ENCODE data around the gene SAMD8. TPM values are rescaled to one million over a fixed set of nuclear protein-coding genes. Genes with fewer than 3 reads are reported as not detected.
"Not testable (repeated sequence)": the region's sequence is repeated elsewhere in the genome, so short reads cannot be mapped to it uniquely, and the experiment has no call there.

SAMD8 gene
- total and polyA plus RNA-seq, 11 donors: 7.5 to 43.0 (median 23.4) TPM

DNA sequence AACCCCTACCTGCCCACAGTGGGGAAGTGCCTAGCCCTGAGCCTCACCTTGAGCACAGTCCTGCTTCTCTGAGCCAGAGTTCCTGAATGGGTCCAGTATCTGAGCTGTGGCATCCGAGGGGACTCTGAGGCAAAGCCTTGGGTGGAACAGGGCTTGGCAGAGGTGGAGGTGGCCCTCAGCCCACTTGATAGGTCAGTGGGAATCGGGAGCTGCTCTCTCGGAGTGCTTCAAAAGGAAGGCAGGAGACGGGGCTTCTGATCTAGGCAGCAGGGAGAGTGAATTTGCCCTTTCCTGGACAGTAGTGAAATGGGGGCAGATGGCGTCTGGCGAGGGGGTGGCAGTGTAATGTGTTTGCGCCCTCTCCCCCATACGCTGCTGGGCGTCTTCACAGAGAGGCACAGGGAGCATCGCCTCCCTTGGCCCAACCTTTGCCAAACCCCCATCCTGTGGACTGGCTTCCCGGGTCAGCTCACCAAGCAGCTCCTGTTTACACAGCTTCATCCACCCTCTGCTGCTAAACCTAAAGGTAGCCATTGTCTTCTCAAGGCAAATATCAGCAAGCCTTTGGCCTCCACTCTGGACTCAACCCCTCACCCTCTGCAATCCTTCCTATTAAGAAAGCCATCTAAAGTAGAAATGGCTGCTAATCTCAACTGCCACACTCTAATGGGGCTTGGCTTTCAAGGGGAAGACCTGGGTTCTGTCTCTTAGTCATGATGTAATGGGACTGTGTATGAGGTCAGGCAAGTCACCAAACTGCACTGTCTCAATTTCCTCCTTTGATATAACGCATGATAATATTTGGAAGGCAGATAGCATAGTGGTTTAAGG lies 78.0 kb downstream of the SAMD8 start:
- H3K9me3 ChIP-seq: no peaks in the 10 kb centered on the region
- no peak overlapping the region for H3K27ac ChIP-seq
- intact Hi-C loops (cut with DNase I): loop anchor here in 9 of 10 donors (2.0 to 10.0 kb wide), 6 partner anchors 43 to 77 kb away; partner anchors contain the start of genes SAMD8 (in 3 of the 9) and COMTD1 (in 2 of the 9)
- no peak overlapping the region for H3K4me3 ChIP-seq
- H3K27me3 ChIP-seq: no peaks in the 10 kb centered on the region
- DNase-seq: no peak
- no peaks in the 10 kb centered on the region for H3K36me3 ChIP-seq
- peaks cover 0 to 24% (median 10%) of the 10 kb centered on the region in 12 donors for H3K4me1 ChIP-seq
- 87 to 98% (median 93%) methylated on average over 12 of the region's 12 CpGs for WGBS, 4 donors
- TF ChIP-seq, protein P1, sequence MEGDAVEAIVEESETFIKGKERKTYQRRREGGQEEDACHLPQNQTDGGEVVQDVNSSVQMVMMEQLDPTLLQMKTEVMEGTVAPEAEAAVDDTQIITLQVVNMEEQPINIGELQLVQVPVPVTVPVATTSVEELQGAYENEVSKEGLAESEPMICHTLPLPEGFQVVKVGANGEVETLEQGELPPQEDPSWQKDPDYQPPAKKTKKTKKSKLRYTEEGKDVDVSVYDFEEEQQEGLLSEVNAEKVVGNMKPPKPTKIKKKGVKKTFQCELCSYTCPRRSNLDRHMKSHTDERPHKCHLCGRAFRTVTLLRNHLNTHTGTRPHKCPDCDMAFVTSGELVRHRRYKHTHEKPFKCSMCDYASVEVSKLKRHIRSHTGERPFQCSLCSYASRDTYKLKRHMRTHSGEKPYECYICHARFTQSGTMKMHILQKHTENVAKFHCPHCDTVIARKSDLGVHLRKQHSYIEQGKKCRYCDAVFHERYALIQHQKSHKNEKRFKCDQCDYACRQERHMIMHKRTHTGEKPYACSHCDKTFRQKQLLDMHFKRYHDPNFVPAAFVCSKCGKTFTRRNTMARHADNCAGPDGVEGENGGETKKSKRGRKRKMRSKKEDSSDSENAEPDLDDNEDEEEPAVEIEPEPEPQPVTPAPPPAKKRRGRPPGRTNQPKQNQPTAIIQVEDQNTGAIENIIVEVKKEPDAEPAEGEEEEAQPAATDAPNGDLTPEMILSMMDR (IDR thresholded peaks at IDR 0.05): no peak
- no peak for TF ChIP-seq POLR2A (IDR thresholded peaks at IDR 0.05)
- ATAC-seq: no peak

DNA sequence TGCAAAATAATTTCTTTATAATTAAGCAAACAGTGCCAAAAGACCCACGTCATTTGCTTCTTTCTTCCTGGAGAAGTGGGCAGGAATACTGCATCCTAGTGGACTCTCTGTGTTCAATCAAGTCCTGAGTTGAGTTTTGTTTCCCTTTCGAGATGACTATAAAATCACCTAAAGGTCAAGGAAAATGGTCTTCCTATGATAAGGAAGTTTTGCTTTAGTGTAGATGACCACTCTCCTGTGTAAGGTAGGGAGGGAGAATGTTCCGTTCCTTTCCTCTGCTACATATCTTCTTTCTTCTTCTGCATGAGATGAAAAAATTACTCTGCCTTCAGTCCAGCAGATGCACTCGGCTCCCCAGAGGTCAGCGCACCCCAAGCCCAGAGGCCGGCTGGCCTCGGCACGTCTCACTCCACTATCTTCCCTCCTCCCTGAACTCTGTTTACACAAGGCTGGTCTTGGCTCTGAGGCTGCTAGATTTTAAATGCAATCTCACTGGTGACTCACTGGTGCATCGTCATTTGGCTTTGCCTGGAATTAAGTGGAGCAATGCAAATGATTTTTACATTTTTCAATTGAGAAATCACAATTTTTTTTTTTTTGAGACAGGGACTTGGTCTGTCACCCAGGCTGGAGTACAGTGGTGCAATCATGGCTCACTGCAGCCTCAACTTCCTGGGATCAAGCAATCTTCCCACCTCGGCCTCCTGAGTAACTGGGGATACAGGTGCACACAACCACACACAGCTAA lies 80.5 kb downstream of the SAMD8 start:
- TF ChIP-seq POLR2A (IDR thresholded peaks at IDR 0.05): no peak
- TF ChIP-seq, protein P1 (IDR thresholded peaks at IDR 0.05): no peak
- peak overlapping the region in 2 of 12 donors; percentile 0 to 1 for H3K4me3 ChIP-seq
- peak; percentile 60 to 95 (median 88) for ATAC-seq
- WGBS, 4 donors: 42 to 59% (median 54%) methylated on average over 10 of the region's 10 CpGs
- no peaks in the 10 kb centered on the region for H3K27me3 ChIP-seq
- intact Hi-C loops (cut with DNase I): no loop called here
- H3K4me1 ChIP-seq: peaks cover 0 to 20% (median 5%) of the 10 kb centered on the region in 12 donors
- DNase-seq: peak in 3 of 5 donors; percentile 34 to 69 (median 58)
- peak overlapping the region in 10 of 12 donors; percentile 1 to 74 (median 40) for H3K27ac ChIP-seq
- peaks cover 0 to 3% (median 0%) of the 10 kb centered on the region in 9 donors for H3K36me3 ChIP-seq
- no peaks in the 10 kb centered on the region for H3K9me3 ChIP-seq

DNA sequence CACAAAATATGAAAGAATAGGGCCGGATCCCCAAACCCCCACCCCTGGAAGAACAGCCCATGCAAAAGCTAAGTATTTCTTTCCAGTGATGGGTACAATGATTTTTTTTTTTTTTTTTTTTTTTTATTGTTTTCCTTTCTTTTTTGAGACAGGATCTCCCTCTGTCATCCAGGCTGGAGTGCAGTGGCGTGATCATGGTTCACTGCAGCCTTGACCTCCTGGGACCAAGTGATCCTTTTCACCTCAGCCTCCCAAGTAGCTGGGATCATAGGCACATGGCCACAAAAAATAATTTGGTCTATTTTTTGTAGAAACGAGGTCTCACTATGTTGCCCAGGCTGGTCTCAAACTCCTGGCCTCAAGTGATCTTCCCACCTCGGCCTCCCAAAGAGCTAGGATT lies 83.2 kb downstream of the SAMD8 start:
- H3K27ac ChIP-seq: peak overlapping the region in 1 of 12 donors; percentile 59
- ATAC-seq; H3K9me3 ChIP-seq; H3K36me3 ChIP-seq; DNase-seq; H3K27me3 ChIP-seq; intact Hi-C loops (cut with DNase I); H3K4me3 ChIP-seq: not testable (repeated sequence)
- peaks cover 0 to 20% (median 5%) of the 10 kb centered on the region in 12 donors for H3K4me1 ChIP-seq
- WGBS, 4 donors: 93 to 96% (median 95%) methylated on average over 4 of the region's 4 CpGs

DNA sequence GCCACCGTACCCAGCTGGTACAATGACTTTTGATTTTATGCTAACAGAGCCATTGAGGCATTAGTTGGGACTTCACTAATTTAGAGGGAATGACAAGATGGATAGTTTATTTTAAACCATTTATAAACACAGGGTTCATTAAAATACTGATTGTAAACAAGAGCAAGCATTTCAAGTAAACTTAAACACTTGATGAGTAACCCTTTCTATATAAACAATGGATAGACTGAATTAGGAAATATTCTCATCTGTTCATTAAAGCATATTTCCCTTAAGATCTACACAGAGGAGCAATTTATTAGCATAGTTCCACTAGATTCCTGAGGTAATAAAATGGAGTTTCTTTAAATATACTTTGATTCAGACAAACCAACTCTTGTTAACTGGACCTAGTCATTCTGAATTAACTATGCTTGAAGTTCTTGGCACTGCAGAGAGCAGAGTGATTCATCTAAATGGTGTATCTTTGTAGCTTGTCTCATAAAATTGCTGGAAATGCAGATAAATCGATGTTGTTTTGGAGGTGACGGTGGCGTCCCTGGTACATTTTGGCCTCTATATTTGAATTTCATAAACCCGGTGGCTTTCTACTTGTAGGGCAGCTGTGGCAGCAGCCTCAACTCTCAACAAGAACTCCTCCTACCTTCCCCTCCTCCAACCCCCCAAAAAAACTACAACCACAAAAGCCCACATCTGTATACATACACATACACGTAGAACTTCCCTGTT lies 83.7 kb downstream of the SAMD8 start:
- Histone ChIP-seq H3K9me3 (no peaks in the 10 kb centered on the region), H3K4me1 (peaks cover 0 to 20% (median 5%) of the 10 kb centered on the region in 12 donors), H3K36me3 (peaks cover 0 to 3% (median 0%) of the 10 kb centered on the region in 9 donors), H3K27me3 (no peaks in the 10 kb centered on the region), H3K4me3 (no peak overlapping the region), H3K27ac (peak overlapping the region in 1 of 12 donors; percentile 59)
- ATAC-seq (no peak), DNase-seq (no peak)
- TF ChIP-seq, protein P1 (IDR thresholded peaks at IDR 0.05): no peak
- no peak for TF ChIP-seq POLR2A (IDR thresholded peaks at IDR 0.05)
- intact Hi-C loops (cut with DNase I): no loop called here
- 96 to 99% (median 97%) methylated on average over 6 of the region's 6 CpGs for WGBS, 4 donors

All from heart left ventricle (tissue), 16 donors.